Loucy (cell line): ENCODE results near the gene SLC38A10.

ENCODE experiments used
- EZH2phosphoT487 ChIP-seq: fragments of 200-600 bp; IDR thresholded peaks from 2 replicates; pipeline ENCODE4 v1.6.1; 2018; ENCODE audit warnings: antibody characterized with exemption, mild to moderate bottlenecking, moderate library complexity, borderline replicate concordance
- TF ChIP-seq, protein P1 (sequence below): fragments of 200-600 bp; sonication (generic); conservative IDR thresholded peaks from 2 replicates; pipeline ENCODE4 v1.5.1; 2014; ENCODE audit warnings: mild to moderate bottlenecking, antibody characterized with exemption, low read length

DNA sequence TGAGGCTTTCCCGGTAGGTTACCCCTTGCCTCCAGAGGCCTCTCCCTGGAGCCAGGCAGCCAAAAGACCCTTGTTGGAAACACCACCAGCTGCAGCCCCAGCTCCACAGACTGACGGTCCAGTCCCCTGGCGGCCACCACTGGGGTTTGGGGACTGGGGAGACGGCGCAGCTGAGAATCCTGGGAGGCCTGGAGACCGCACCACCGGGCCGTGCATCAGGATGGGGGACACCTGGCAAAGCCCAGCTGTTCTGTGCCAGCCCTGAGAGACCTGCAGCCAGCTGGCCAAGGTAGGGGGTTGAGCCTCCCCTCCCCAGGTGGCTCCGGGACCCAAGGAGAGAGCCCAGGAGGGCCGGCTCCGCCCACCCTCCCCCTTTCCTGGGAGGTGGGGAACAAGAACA, 8.3 kb upstream of the SLC38A10 start:
- TF ChIP-seq, protein P1, sequence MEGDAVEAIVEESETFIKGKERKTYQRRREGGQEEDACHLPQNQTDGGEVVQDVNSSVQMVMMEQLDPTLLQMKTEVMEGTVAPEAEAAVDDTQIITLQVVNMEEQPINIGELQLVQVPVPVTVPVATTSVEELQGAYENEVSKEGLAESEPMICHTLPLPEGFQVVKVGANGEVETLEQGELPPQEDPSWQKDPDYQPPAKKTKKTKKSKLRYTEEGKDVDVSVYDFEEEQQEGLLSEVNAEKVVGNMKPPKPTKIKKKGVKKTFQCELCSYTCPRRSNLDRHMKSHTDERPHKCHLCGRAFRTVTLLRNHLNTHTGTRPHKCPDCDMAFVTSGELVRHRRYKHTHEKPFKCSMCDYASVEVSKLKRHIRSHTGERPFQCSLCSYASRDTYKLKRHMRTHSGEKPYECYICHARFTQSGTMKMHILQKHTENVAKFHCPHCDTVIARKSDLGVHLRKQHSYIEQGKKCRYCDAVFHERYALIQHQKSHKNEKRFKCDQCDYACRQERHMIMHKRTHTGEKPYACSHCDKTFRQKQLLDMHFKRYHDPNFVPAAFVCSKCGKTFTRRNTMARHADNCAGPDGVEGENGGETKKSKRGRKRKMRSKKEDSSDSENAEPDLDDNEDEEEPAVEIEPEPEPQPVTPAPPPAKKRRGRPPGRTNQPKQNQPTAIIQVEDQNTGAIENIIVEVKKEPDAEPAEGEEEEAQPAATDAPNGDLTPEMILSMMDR: no peak
- no peak for TF ChIP-seq EZH2phosphoT487
